HG03354 (cell line): ENCODE measurements around the gene TMEM255A.

Experiments
- ATAC-seq: cut with Tn5 transposase; IDR thresholded peaks from one replicate; pipeline ENCODE4 v1.9.1; 2021; ENCODE audit warnings: mild to moderate bottlenecking; ENCODE audit not compliant: unreplicated experiment, poor library complexity, severe bottlenecking

TMEM255A gene

GRCh38 chrX:120274145-120274544 is 37.1 kb downstream of the TMEM255A start:
- ATAC-seq: no peak

- ATAC-seq: no peak
These were observed 40.0 kb downstream of the TMEM255A start for GRCh38 chrX:120271218-120271617.

- no peak for ATAC-seq
These were observed 40.7 kb downstream of the TMEM255A start for GRCh38 chrX:120270567-120270966.

GRCh38 chrX:120269373-120270035 is 41.8 kb downstream of the TMEM255A start:
- no peak for ATAC-seq

GRCh38 chrX:120264341-120264740 is 46.9 kb downstream of the TMEM255A start:
- no peak for ATAC-seq

GRCh38 chrX:120262859-120263708 is 48.2 kb downstream of the TMEM255A start:
- ATAC-seq: peak; percentile 64

- ATAC-seq: no peak
These were observed 50.9 kb downstream of the TMEM255A start for GRCh38 chrX:120260369-120260768.

- no peak for ATAC-seq
These were observed 57.5 kb downstream of the TMEM255A start for GRCh38 chrX:120253784-120254183.

- no peak for ATAC-seq
These were observed 59.7 kb downstream of the TMEM255A start for GRCh38 chrX:120251471-120252011.

GRCh38 chrX:120250522-120251271 is 60.6 kb downstream of the TMEM255A start, which contains the start of gene ZBTB33:
ZBTB33 (plus strand) TSS chrX:120250812; CDS start chrX:120253416, 2,604 bp downstream.
- peak; percentile 97 for ATAC-seq

- ATAC-seq: peak; percentile 81
These were observed 66.3 kb downstream of the TMEM255A start for GRCh38 chrX:120244735-120245498.

GRCh38 chrX:120244395-120244734 is 66.9 kb downstream of the TMEM255A start:
- ATAC-seq: no peak

- no peak for ATAC-seq
These were observed 68.4 kb downstream of the TMEM255A start for GRCh38 chrX:120242813-120243212.

- no peak for ATAC-seq
These were observed 72.3 kb downstream of the TMEM255A start for GRCh38 chrX:120238933-120239332.

GRCh38 chrX:120236687-120237479 is 74.4 kb downstream of the TMEM255A start:
- no peak for ATAC-seq

GRCh38 chrX:120235284-120235683 is 76.0 kb downstream of the TMEM255A start:
- ATAC-seq: no peak

- no peak for ATAC-seq
These were observed 82.9 kb downstream of the TMEM255A start for GRCh38 chrX:120228187-120228908.

- ATAC-seq: no peak
These were observed 86.9 kb downstream of the TMEM255A start for GRCh38 chrX:120224388-120224787.
